HG03520 (cell line): Measurements from ENCODE around the gene PGP.

Experiments used
- ATAC-seq: cut with Tn5 transposase; IDR thresholded peaks from one replicate; pipeline ENCODE4 v1.9.1; 2021; ENCODE audit warnings: mild to moderate bottlenecking, moderate library complexity; ENCODE audit not compliant: unreplicated experiment

PGP gene

DNA sequence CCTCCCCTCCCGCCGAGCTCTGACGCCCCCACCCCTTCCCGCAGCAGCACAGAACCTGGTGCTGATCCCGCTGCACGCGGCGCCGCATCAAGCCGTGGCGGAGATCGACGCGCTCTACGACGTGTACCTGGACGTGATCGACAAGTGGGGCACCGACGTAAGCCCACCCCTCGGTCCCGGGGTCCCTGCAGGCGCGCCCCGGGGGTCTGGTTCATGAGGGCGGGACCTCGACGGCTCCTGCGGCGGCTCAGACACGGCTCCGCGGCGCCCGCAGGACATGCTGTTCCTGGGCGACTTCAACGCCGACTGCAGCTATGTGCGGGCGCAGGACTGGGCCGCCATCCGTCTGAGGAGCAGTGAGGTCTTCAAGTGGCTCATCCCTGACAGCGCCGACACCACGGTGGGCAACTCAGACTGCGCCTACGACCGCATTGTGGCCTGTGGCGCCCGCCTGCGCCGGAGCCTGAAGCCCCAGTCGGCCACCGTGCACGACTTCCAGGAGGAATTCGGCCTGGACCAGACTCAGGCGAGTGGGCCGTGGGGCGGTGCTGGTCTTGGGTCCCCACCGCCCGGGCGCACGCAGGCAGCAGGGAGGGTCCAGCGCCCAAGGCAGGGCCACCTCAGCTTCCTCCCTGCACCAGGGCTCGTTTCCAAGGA, 23.0 kb upstream of the PGP start:
- no peak for ATAC-seq

DNA sequence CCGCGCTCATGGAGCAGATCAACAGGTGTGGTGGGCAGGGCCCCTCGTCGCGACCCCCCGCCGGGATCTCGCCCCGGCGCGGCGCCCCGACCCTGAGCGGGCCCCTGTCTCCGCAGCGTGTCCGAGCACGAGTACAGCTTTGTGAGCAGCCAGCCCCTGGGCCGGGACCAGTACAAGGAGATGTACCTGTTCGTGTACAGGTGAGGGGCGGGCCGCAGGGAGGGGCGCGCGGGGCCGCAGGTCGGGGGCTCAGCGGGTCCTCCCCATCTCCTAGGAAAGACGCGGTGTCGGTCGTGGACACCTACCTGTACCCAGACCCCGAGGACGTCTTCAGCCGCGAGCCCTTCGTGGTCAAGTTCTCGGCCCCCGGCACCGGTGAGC, 22.5 kb upstream of the PGP start:
- no peak for ATAC-seq

DNA sequence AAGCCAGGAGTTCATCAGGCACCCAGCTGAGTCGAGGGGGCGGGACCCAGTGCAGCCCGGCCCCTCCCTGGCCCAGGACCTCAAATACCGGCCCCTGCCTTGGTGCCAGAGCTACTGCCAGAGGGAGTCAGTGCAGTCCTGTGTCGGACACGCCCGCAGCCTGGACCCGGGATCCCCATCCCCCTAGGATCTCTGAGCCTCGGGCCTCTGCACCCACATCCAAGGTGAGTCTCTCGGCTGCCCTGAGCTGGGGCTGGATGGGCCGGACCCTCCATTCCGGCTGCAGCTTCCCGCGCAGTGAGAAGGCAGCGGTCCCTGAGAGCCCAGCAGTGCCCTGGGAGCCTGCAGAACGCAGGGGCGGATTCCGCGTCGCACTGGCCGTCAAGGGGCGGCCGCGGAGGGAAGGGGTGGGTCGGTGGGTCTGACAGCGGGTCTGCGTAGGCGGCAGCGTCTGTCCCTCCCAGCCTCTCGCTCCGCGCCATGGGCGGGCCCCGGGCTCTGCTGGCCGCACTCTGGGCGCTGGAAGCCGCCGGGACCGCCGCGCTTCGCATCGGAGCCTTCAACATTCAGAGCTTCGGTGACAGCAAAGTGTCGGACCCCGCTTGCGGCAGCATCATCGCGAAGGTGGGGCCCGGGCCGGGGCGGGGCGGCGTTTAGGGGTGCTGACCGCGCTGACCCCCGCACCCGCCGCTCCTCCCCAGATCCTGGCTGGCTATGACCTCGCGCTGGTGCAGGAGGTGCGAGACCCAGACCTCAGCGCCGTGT, 21.9 kb upstream of the PGP start, which contains the start of gene DNASE1L2:
DNASE1L2 (plus strand) TSS at position 108 of the 765 bp plus-strand sequence; CDS start at position 481, 373 bp downstream.
- ATAC-seq: no peak

DNA sequence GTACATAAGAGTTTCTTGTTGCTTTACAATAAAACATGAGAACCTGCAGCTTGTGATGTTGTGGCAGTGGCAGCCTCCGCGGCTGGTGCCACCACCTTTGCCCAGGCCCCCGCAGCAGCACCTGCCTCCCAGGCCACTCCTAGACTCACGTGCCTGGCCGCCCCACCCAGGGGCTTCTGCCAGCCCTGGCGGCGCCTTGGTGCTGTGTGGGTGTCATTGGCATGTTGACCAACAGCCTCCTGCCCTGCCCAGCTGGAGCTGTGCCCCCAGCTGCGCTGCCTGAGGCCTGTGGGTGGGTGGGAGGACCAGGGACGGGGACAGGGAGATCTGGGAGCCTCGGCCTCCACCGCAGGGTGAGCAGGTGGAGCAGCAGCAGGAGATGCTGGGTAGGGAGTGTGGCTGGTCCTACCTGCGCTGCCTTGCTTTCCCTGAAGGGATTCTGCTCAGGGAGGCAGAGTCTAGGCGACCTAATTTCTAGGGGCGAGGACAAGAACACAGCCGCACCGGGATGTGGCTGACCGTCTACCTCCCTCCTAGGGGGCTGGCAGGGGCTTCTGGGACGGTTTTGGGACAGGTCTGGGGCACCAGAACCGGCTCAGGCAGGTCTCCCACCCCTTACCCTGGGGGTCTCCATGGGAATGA, 21.2 kb upstream of the PGP start:
- no peak for ATAC-seq

DNA sequence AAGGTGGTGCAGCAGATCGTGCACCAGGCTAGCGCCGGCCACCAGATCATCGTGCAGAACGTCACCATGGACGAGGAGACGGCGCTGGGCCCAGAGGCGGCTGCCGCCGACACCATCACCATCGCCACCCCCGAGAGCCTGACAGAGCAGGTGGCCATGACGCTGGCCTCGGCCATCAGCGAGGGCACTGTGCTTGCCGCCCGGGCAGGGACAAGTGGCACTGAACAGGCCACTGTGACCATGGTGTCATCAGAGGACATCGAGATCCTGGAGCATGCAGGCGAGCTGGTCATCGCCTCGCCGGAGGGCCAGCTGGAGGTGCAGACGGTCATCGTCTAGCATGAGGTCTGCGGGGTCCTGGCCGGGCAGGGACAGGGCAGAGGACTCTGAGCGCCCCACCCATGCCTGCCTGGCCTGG, 20.6 kb upstream of the PGP start:
- ATAC-seq: no peak

DNA sequence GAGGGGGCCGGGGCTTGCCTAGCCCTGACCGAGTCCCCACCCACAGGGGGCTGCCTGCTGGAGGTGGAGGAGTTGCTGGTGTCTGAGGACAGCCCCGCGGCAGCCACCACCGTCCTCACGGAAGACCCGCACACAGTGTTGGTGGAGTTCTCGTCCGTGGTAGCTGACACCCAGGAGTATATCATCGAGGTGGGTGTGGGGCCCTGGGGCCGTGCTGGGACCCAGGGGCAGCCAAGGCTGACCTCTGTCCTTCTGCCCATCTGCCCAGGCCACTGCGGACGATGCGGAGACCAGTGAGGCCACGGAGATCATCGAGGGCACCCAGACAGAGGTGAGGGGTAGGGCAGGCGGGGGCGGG, 20.2 kb upstream of the PGP start:
- ATAC-seq: no peak

DNA sequence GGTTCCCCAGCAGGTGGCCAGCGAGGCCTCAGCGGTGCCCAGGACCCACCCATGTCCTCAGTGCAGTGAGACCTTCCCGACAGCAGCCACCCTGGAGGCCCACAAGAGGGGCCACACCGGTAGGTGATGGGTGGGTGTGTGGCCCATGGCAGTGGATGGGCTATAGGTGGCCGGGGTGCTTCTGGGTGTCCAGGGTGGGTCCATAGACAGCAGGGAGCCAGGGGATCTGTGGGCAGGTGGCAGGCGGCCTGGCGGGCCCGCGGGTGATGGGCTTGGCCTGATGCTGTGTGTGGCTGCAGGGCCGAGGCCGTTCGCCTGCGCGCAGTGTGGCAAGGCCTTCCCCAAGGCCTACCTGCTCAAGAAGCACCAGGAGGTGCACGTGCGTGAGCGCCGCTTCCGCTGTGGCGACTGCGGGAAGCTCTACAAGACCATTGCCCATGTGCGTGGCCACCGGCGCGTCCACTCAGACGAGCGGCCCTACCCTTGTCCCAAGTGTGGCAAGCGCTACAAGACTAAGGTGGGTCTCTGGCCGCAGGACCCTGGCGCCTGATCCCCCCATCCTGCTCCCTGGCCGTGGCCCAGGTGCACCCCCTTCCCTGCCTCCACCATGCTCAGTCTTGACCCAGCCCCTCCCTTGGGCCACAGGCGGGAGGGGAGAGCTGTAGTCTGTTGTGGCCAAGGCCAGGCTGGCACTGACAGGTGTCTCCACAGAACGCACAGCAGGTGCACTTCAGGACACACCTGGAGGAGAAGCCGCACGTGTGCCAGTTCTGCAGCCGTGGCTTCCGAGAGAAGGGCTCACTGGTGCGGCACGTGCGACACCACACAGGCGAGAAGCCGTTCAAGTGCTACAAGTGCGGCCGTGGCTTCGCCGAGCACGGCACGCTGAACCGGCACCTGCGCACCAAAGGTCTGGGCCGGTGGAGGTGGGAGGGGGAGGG, 19.5 kb upstream of the PGP start:
- ATAC-seq: no peak

DNA sequence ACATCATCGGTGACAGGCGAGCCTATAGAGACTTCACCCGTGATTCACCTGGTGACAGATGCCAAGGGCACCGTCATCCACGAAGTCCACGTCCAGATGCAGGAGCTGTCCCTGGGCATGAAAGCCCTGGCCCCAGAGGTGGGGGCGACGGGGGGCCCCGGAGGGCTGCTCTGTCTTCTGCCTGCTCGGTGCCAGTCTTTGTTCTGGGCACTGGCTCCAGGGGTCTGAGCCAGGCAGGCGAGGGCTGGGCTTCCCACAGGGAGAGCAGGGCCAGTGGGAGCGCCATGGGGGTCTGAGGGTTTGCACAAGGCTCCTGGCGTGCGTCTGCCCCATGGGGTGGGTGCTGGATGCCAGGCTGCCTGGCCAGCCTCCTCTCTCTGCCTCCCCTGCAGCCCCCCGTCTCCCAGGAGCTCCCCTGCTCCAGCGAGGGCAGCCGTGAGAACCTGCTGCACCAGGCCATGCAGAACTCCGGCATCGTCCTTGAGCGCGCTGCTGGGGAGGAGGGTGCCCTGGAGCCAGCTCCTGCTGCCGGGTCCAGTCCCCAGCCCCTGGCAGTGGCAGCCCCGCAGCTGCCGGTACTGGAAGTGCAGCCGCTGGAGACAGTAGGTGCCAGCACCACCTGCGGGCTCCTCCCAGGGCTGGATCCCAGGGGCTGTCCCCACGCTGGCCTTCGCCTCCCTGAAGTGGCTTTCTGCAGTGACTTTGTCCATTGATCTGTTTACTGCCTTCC, 18.6 kb upstream of the PGP start:
- ATAC-seq: no peak

DNA sequence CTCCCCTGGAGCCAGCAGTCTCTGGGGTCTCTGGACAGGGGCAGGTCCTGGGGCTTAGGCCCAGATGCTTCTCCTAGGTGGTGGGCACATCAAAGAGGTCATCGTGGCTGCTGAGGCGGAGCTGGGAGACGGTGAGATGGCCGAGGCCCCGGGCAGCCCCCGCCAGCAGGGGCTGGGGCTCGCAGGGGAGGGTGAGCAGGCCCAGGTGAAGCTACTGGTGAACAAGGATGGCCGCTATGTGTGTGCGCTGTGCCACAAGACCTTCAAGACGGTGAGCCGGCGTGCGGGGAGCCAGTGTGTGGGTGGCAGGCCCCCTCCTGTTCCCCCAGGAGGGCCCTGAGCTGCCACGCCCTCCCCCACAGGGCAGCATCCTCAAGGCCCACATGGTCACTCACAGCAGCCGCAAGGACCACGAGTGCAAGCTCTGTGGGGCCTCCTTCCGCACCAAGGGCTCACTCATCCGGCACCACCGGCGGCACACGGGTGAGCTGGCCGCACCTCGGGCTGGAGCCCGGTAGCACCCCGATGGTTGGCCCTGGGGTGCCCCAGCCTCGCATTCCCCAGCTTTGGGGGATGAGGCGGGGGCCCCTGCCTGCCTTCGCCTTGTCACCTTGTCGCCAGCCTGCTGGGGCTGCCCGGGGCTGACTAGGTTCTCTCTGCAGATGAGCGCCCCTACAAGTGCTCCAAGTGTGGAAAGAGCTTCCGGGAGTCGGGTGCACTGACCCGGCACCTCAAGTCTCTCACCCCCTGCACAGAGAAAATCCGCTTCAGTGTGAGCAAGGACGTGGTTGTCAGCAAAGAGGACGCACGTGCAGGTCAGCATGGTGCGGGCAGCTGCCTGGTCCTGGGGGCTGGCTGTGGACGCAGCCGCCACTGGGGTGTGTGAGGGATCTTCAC, 17.7 kb upstream of the PGP start:
- ATAC-seq: no peak

DNA sequence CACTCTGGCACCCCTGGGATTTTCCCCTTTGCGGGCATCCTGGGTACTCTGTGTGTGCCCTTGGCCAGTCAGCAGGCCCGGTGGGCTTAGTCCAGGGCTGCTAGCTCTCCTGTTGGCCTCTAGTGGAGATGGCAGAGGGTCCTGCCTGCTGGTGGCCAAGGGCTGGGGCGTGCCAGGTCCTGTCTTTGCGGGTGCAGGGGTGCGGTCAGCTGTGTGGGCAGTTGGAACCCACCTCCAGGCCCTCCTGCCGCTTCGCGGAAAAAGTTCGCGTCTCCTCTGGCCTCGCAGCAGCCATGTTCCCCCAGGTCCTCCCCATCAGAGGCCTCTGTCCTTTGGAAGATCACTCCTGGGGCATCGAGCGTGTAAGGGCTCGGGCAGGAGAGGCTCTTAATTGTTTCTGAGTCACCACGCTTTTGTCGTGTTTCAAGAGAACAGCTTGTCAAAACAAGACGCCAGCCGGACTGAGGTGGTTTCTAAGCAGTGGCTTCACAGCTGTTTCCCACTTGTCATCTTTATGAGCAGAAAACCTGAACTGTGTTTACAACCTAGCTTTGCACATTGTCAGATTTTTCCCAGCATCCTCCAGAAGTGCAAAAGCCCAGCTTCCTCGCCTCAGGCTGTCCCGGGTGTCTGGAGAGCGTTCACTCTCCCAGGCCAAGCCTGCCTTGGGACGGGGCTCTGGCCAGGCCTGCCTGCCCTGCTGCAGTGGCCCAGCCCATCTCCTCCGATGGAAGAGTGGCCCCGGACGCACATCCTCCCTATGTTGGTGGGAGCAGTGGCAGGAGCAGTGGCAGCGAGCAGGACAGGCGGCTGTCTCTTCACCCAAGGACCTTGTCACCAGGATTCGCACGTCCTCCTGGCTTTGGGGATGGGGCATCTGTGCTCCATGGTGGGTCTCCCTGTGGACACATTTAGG, 16.6 kb upstream of the PGP start:
- ATAC-seq: no peak

DNA sequence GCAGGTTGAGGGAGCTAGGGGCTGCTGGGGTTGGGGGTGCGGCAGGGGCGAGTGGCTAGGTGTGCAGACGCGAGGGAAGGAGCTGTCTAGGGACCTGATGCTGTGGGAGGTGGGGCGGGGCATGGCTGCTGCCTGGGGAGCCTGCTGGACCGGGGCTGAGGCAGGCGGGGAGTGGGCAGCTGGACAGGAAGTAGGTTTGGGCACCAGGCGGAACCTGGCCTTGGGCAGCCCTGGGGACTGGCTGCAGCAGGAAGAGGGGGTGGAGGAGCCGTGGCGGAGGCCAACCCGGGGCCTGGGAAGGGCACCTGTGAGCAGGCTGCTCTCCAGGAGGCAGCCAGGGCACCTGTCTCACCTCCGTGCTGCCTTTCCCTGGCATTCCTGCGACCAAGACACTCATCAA, 15.7 kb upstream of the PGP start:
- no peak for ATAC-seq

DNA sequence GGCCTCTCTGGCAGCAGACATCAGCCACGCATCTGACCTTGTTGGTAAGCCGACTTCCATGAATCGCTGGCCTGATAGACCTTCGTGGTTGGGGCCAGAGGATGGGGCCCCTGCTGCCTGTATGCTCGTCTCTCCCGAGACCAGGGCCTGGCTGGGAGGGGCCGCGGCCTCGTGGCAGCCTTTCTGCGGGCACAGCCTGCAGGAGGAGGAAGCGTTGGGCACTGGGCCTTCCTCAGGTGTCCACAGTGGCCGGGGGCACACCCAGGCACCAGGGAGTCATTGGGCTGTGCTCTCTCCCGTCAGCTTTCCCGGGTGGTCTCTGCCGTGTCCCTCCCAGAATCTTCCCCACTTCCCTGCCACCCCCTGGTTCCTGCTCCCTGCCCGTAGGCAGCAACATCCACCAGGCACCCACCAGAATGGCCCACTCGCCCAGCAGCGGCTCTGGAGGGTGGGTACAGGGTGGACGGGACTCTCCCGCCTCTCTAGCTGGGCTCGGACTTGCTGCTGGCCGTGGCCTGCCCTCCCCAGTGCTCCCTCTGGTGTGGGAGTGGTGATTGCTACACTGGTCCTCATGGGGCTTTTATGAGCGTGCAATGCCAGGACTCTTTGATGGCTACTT, 15.1 kb upstream of the PGP start:
- no peak for ATAC-seq

DNA sequence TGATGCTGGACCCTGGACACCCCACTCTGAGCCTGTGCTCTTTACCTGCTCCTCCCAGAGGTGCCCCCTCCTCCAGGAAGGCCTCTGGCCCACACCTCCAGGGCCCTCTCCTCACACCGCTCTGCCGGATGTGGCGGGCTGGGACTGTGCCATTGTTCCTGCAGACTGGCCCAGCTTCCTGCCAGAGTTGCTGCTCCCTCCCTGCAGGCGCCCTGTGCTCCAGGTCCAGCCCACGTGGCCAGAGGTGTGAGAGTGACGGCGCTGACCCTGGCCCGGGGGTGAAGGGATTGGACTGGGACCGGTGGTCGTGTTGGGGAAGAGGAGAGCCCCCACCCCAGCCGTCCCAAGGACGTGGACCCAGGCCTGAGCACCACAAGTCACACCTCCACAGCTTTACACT, 14.5 kb upstream of the PGP start:
- no peak for ATAC-seq

DNA sequence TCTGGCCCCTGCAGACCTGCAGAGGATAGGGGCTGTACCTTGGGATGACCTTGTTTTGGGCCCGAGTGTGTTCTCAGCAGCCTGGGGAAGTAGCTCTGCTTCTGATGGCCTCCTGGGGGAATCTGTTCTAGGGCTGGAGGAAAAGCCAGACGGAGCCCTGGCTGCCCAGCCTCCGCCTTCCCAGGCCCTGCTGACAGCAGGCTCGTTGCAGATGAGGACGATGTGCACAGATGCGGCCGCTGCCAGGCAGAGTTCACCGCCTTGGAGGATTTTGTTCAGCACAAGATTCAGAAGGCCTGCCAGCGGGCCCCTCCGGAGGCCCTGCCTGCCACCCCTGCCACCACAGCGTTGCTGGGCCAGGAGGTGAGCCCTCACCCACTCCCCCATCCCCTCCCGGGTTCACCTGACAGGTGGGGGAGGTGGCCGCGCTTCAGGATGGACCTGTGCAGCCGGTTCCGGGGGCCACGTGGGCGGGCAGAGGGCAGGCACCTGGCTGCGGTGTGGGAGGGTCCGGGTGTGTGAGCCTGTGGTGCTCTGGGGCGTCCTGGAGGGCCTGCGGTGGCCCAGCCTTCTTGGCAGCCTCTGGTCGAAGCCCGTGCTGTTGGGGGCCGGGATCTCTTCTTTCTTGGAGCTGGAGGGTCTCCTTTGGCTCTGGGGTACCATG, 13.7 kb upstream of the PGP start:
- ATAC-seq: no peak

DNA sequence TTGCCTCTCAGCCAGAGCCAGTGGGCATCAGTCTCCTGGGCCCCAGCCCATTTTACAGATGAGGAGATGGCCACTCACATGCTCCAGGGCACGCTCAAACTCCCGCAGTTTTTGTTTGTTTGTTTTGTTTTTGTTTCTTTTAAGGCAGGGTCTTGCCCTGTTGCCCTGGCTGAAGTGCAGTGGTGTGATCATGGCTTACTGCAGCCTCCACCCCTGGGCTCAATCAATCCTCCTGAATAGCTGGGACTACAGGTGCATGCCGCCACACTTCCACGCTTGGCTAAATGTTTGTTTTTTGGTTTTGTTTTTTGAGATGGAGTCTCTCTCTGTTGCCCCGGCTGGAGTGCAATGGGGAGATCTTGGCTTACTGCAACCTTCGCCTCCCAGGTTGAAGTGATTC, 12.3 kb upstream of the PGP start:
- no peak for ATAC-seq

DNA sequence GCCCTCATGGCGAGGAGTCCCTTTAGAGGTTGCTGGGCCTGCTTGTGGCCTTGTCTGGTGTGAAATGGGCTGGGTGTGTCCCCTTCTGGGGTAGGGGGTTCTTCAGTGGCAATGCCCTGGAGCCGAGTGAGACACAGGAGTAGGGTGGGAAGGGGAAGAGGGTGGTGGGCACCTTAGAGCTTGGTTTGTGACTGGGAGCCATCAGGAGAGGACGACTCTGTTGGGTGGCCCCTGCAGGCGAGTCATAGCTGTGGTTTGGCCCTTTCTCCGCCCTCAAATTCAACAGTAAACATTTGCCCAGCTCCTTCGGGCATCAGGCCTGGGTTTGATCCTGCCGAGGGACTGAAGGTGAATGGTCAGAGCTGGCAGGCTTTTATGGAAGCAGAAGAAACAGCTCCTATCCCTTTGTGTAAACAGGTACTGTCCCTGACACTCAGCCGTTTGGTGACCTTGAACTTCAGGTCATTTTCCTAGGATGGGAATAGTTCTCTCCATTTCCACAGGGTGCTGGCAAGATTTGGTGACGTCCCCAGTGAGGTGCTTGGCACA, 11.7 kb upstream of the PGP start:
- ATAC-seq: no peak

DNA sequence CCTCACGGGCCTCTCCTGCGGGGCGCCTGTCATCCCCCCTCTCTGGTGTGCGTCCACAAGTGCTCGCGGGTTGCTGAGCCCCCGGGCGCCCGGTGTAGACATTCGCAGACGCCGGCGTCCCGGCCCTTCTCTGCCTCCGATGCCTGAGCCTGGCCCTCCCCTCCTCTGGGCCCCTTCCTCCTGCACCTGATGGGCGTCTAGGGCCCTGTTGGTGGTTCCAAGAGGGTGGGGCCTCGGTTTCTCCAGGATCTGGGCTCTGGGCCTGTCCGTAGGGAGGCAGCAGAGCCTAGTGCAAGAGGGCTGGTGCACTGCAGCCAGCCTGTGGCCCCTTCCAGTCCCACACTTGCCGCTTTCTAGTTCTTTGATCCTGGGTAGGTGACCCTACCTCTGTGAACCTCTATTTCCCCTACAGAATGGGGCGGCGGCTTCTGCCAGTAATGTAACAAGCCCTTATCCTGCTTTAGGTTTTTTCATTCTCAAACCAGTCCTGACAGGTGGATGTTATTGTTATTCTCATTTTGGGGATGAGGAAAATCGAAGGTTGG, 9.4 kb upstream of the PGP start:
- ATAC-seq: peak; percentile 9
